MCF 10A (cell line): ENCODE data around the gene FNIP1. TPM values are rescaled to one million over a fixed set of nuclear protein-coding genes. Genes with fewer than 3 reads are reported as not detected.
"Not testable (repeated sequence)": the region's sequence is repeated elsewhere in the genome, so short reads cannot be mapped to it uniquely, and the experiment has no call there.

ENCODE experiments used
- BruUV-seq: library from RNA; stranded (reverse); fragments of 400-500 nt; replicated peaks from 2 replicates; lab custom pipeline; 2021; lab: Mats Ljungman, UMichigan
- CTCF ChIA-PET: fragments of 300-600 bp; sonication (Branson Sonifier 250); formaldehyde crosslinking; extraction: SDS; loops from one replicate; lab custom pipeline; 2021; ENCODE audit warnings: antibody characterized with exemption, inconsistent platforms; lab: Yijun Ruan, JAX
- POLR2A ChIA-PET: fragments of 300-600, 350-650 bp; sonication (Branson Sonifier 250); formaldehyde crosslinking; extraction: SDS; loops from one replicate; lab custom pipeline; 2020; ENCODE audit warnings: antibody characterized with exemption, inconsistent platforms; lab: Yijun Ruan, JAX
- DNase-seq: peaks from one replicate; pipeline ENCODE4 v3.0.0-alpha.2; 2018; ENCODE audit not compliant: unreplicated experiment
- H3K27ac Mint-ChIP-seq: one replicate; pipeline ENCODE4 v1.8.0; 2022; ENCODE audit warnings: mild to moderate bottlenecking, low read depth, mixed read lengths; ENCODE audit not compliant: unreplicated experiment
- H3K27me3 Mint-ChIP-seq: one replicate; pipeline ENCODE4 v1.8.0; 2022; ENCODE audit warnings: mixed read lengths; ENCODE audit not compliant: insufficient read depth, unreplicated experiment
- H3K36me3 Mint-ChIP-seq: one replicate; pipeline ENCODE4 v1.8.0; 2022; ENCODE audit warnings: mild to moderate bottlenecking, moderate library complexity, mixed read lengths; ENCODE audit not compliant: insufficient read depth, unreplicated experiment
- H3K4me1 Mint-ChIP-seq: one replicate; pipeline ENCODE4 v1.8.0; 2022; ENCODE audit warnings: mixed read lengths; ENCODE audit not compliant: insufficient read depth, unreplicated experiment
- H3K4me3 Mint-ChIP-seq: one replicate; pipeline ENCODE4 v1.8.0; 2022; ENCODE audit warnings: mild to moderate bottlenecking, moderate library complexity, mixed read lengths; ENCODE audit not compliant: unreplicated experiment
- H3K9me3 Mint-ChIP-seq: one replicate; pipeline ENCODE4 v1.8.0; 2022; ENCODE audit warnings: mixed read lengths; ENCODE audit not compliant: unreplicated experiment
- intact Hi-C: fragments of 100-400 bp; cut with micrococcal nuclease; formaldehyde crosslinking; loops from 2 replicates; pipeline ENCODE4 v1.14.1; 2022
- total RNA-seq: library from RNA; stranded (reverse); gene quantifications from 2 replicates; pipeline ENCODE4 v1.2.3, GENCODE V29; 2022
- TF ChIP-seq, protein P1 (sequence below): fragments of 200-600 bp; IDR thresholded peaks from one replicate; pipeline ENCODE4 v1.8.0; 2022; ENCODE audit warnings: antibody characterized with exemption, mild to moderate bottlenecking; ENCODE audit not compliant: unreplicated experiment

The FNIP1 gene
- total RNA-seq, 1 experiment from 2014 or later: 36.3 TPM

DNA sequence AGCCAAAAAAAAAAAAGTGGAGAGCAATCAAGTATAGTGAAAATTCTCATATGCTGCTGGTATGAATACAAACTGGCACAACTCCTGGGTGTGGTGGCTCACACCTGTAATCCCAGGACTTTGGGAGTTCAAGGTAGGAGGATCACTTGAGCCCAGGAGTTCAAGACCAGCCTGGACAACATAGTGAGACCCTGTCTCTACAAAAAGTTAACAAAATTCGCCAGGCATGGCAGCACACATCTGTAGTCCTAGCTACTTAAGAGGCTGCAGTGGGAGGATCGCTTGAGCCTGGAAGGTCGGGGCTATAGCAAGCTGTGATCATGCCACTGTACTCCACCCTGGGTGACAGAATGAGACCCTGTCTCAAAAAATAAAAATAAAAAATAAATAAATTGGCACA, 51.7 kb downstream of the FNIP1 start:
- no TSS peak for BruUV-seq
- ChIA-PET POLR2A (interaction anchor here (0.6 to 2.2 kb wide), 2 partner anchors 51 to 93 kb away, joined by 5 to 9 read pairs; partner anchors contain the start of gene FNIP1), CTCF (interaction anchor here (0.6 to 0.7 kb wide), 2 partner anchors 262 to 603 kb away, joined by 3 to 4 read pairs; no protein-coding TSS in a partner anchor)
- Mint-ChIP-seq H3K4me1 (peaks cover 27% of the 10 kb centered on the region), H3K27me3 (no peaks in the 10 kb centered on the region), H3K27ac (no peak overlapping the region), H3K9me3 (no peaks in the 10 kb centered on the region), H3K4me3 (no peak overlapping the region), H3K36me3 (peaks cover 43% of the 10 kb centered on the region)
- DNase-seq: no peak
- intact Hi-C loops: no loop called here
- TF ChIP-seq, protein P1, sequence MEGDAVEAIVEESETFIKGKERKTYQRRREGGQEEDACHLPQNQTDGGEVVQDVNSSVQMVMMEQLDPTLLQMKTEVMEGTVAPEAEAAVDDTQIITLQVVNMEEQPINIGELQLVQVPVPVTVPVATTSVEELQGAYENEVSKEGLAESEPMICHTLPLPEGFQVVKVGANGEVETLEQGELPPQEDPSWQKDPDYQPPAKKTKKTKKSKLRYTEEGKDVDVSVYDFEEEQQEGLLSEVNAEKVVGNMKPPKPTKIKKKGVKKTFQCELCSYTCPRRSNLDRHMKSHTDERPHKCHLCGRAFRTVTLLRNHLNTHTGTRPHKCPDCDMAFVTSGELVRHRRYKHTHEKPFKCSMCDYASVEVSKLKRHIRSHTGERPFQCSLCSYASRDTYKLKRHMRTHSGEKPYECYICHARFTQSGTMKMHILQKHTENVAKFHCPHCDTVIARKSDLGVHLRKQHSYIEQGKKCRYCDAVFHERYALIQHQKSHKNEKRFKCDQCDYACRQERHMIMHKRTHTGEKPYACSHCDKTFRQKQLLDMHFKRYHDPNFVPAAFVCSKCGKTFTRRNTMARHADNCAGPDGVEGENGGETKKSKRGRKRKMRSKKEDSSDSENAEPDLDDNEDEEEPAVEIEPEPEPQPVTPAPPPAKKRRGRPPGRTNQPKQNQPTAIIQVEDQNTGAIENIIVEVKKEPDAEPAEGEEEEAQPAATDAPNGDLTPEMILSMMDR: no peak

DNA sequence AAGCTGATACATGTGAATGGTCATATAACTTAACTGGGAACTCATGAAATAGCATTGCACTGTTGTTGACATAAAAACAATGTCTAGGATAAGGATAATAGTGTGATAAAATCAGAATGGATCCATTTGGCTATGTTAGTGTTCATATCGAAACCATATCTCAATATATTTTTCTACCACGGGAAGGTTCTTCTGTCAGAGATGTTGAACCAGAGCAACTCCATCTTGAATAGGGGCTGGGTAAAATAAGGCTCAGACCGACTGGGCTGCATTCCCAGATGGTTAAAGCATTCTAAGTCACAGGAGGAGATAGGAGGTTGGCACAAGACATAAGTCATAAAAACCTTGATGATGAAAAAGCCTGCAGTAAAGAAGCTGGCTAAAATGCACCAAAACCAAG, 56.3 kb downstream of the FNIP1 start:
- no TSS peak for BruUV-seq
- Mint-ChIP-seq H3K4me3 (no peak overlapping the region), H3K4me1 (peaks cover 2% of the 10 kb centered on the region), H3K27me3 (no peaks in the 10 kb centered on the region), H3K27ac (no peak overlapping the region), H3K9me3 (no peaks in the 10 kb centered on the region), H3K36me3 (peaks cover 79% of the 10 kb centered on the region)
- POLR2A ChIA-PET: interaction anchor here (0.8 to 1.3 kb wide), 3 partner anchors 9 to 56 kb away, joined by 3 to 4 read pairs (median 3); partner anchors contain the start of gene FNIP1
- DNase-seq: no peak
- intact Hi-C loops: no loop called here
- CTCF ChIA-PET: interaction anchor here (0.6 kb wide), 1 partner anchor 285 kb away, joined by 3 read pairs; no protein-coding TSS in a partner anchor
- TF ChIP-seq, protein P1: no peak

DNA sequence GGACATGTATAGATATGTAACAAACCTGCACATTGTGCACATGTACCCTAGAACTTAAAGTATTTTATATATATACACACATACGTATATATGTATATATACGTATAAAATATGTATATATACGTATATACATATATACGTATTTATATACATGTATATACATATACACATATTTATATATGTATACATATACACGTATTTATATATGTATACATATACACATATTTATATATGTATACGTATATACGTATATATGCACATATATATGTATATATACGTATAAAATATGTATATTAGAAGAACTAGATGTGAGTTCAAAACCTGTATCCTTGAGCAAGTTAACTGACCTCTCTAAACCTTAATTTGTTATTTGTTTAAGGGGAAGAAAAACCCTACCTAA, 61.4 kb downstream of the FNIP1 start:
- CTCF ChIA-PET: interaction anchor here (1.6 kb wide), 1 partner anchor 15 kb away, joined by 3 read pairs; no protein-coding TSS in a partner anchor
- POLR2A ChIA-PET: no interaction called here
- Mint-ChIP-seq H3K27ac (no peak overlapping the region), H3K4me1 (no peaks in the 10 kb centered on the region), H3K9me3 (peaks cover 15% of the 10 kb centered on the region), H3K27me3 (no peaks in the 10 kb centered on the region), H3K4me3 (no peak overlapping the region), H3K36me3 (peaks cover 58% of the 10 kb centered on the region)
- DNase-seq: no peak
- no TSS peak for BruUV-seq
- TF ChIP-seq, protein P1: no peak
- intact Hi-C loops: no loop called here

DNA sequence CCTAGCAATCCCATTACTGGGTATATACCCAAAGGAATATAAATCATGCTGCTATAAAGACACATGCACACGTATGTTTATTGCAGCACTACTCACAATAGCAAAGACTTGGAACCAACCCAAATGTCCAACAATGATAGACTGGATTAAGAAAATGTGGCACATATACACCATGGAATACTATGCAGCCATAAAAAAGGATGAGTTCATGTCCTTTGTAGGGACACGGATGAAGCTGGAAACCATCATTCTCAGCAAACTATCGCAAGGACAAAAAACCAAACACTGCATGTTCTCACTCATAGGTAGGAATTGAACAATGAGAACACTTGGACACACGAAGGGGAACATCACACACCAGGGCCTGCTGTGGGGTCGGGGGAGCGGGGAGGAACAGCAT, 61.9 kb downstream of the FNIP1 start:
- H3K4me1 Mint-ChIP-seq, H3K27ac Mint-ChIP-seq, H3K4me3 Mint-ChIP-seq, BruUV-seq, H3K27me3 Mint-ChIP-seq, intact Hi-C loops, DNase-seq, POLR2A ChIA-PET, CTCF ChIA-PET: not testable (repeated sequence)
- H3K36me3 Mint-ChIP-seq: peaks cover 57% of the 10 kb centered on the region
- peaks cover 15% of the 10 kb centered on the region for H3K9me3 Mint-ChIP-seq

DNA sequence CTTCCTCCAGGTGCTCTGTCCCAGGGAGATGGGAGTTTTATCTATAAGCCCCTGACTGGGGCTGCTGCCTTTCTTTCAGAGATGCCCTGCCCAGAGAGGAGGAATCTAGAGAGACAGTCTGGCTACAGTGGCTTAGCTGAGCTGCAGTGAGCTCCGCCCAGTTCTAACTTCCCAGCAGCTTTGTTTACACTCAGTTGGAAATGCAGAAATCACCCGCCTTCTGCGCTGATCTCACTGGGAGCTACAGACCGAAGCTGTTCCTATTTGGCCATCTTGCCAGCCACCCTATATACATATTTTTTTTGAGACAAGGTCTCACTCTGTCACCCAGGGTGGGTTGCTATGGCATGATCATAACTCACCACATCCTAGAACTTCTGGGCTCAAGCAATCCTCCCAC, 67.5 kb downstream of the FNIP1 start:
- not testable (repeated sequence) for H3K27me3 Mint-ChIP-seq, H3K4me1 Mint-ChIP-seq
- CTCF ChIA-PET: interaction anchor here (0.6 kb wide), 1 partner anchor 19 kb away, joined by 3 read pairs; no protein-coding TSS in a partner anchor

DNA sequence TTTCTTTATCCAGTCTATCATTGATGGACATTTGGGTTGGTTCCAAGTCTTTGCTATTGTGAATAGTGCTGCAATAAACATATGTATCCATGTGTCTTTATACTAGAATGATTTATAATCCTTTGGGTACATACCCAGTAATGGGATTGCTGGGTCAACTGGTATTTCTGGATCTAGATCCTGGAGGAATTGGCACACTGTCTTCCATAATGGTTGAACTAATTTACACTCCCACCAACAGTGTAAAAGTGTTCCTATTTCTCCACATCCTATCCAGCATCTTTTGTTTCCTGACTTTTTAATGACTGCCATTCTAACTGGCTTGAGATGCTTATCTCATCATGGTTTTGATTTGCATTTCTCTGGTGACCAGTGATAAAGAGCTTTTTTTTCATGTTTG, 72.7 kb downstream of the FNIP1 start:
- H3K27me3 Mint-ChIP-seq, DNase-seq, intact Hi-C loops, H3K4me1 Mint-ChIP-seq, H3K4me3 Mint-ChIP-seq, BruUV-seq, CTCF ChIA-PET: not testable (repeated sequence)
- peaks cover 48% of the 10 kb centered on the region for H3K36me3 Mint-ChIP-seq
- peak overlapping the region; percentile 39 for H3K27ac Mint-ChIP-seq
- H3K9me3 Mint-ChIP-seq: peaks cover 42% of the 10 kb centered on the region
- POLR2A ChIA-PET: interaction anchor here (0.6 to 0.9 kb wide), 2 partner anchors 61 to 73 kb away, joined by 3 read pairs; partner anchors contain the start of gene FNIP1

More for the DNA sequence above, 67.5 kb downstream of the FNIP1 start:
- H3K4me3 Mint-ChIP-seq, BruUV-seq, DNase-seq, intact Hi-C loops: not testable (repeated sequence)
- Mint-ChIP-seq H3K27ac (peak overlapping the region; percentile 53), H3K9me3 (peaks cover 47% of the 10 kb centered on the region), H3K36me3 (peaks cover 59% of the 10 kb centered on the region)
- POLR2A ChIA-PET: interaction anchor here (0.6 kb wide), 1 partner anchor 21 kb away, joined by 3 read pairs; no protein-coding TSS in a partner anchor
